Sigmoid colon (tissue), 7 donors: ENCODE measurements around the gene GPR17. TPM values are rescaled to one million over a fixed set of nuclear protein-coding genes. Genes with fewer than 3 reads are reported as not detected.

Source experiments
- DNase-seq: peaks from one replicate; pipeline ENCODE4 v3.0.0-alpha.2; 2019
- H3K27ac ChIP-seq, 4 donors: fragments of 200-600 bp; sonication (generic); one replicate each; pipeline ENCODE4 v1.5.1; 2016 to 2019; ENCODE audit warnings: mild to moderate bottlenecking in 1 of 4
- H3K27me3 ChIP-seq, 3 donors: fragments of 200-600 bp; sonication (generic); one replicate each; pipeline ENCODE4 v1.5.1; 2019; ENCODE audit warnings: mild to moderate bottlenecking in 1 of 3
- H3K36me3 ChIP-seq, 4 donors: fragments of 200-600 bp; sonication (generic); one replicate each; pipeline ENCODE4 v1.5.1; 2016 to 2019
- H3K4me1 ChIP-seq, 4 donors: fragments of 200-600 bp; sonication (generic); one replicate each; pipeline ENCODE4 v1.5.1; 2017 to 2019
- H3K4me3 ChIP-seq, 4 donors: fragments of 200-600 bp; sonication (generic); one replicate each; pipeline ENCODE4 v1.5.1; 2017 to 2019; ENCODE audit warnings: mild to moderate bottlenecking in 2 of 4, moderate library complexity in 1 of 4
- H3K9me3 ChIP-seq, 4 donors: fragments of 200-600 bp in 3 of 4; sonication (generic) in 3 of 4; one replicate each; pipeline versions ENCODE4 v1.5.1 to v1.6.1; 2013 to 2019
- EP300 ChIP-seq, 4 donors: sonication (generic); formaldehyde crosslinking; IDR thresholded peaks; one replicate each; pipeline ENCODE4 v1.6.1; 2017; ENCODE audit warnings: antibody characterized with exemption in 4 of 4
- POLR2A ChIP-seq, 2 donors: fragments of 450-650 bp; IDR thresholded peaks; one replicate each; pipeline ENCODE4 v1.6.1; 2016; ENCODE audit warnings: antibody characterized with exemption in 2 of 2, mild to moderate bottlenecking in 2 of 2, moderate library complexity in 2 of 2
- POLR2AphosphoS5 ChIP-seq, 4 donors: sonication (generic); formaldehyde crosslinking; IDR thresholded peaks; one replicate each; pipeline ENCODE4 v1.6.1; 2017; ENCODE audit warnings: antibody characterized with exemption in 4 of 4
- WGBS, 2 donors: extraction: QIAGEN DNeasy Blood & Tissue Kit; methylation state at CpG; one replicate each; pipeline ENCODE4 v1.1.7; 2013; 5-methylcytosine and 5-hydroxymethylcytosine counted together
- intact Hi-C: fragments of 100-400 bp; cut with DNase I; formaldehyde crosslinking; loops from one replicate; pipeline ENCODE4 v1.15.1; 2023
- polyA plus RNA-seq, 3 donors: library from polyadenylated mRNA; stranded (reverse); fragments of 200-250 nt; gene quantifications; one replicate each; pipeline ENCODE4 v1.2.3, GENCODE V29; 2013
- total RNA-seq, 4 donors: library from RNA; depleted of rRNA; stranded (reverse); fragments of >200 nt; gene quantifications; one replicate each; pipeline ENCODE4 v1.1.0, GENCODE V29; 2016
- TF ChIP-seq, protein P1 (sequence below), 4 experiments: fragments of 450-650 bp in 3 of 4; fragments of 200-600 bp in 1 of 4; IDR thresholded peaks; one replicate each; pipeline ENCODE4 v1.5.1; 2016 to 2019; ENCODE audit warnings: antibody characterized with exemption in 4 of 4, mild to moderate bottlenecking in 3 of 4, moderate library complexity in 2 of 4
- donor health status: healthy with polysubstance abuse.
- donor health status: Bipolar disorder and iron deficiency.
- donor health status: healthy.

GPR17 gene
- total and polyA plus RNA-seq, 7 donors, result 0.36 to 1.4 (median 0.60) TPM; not detected in 2

DNA sequence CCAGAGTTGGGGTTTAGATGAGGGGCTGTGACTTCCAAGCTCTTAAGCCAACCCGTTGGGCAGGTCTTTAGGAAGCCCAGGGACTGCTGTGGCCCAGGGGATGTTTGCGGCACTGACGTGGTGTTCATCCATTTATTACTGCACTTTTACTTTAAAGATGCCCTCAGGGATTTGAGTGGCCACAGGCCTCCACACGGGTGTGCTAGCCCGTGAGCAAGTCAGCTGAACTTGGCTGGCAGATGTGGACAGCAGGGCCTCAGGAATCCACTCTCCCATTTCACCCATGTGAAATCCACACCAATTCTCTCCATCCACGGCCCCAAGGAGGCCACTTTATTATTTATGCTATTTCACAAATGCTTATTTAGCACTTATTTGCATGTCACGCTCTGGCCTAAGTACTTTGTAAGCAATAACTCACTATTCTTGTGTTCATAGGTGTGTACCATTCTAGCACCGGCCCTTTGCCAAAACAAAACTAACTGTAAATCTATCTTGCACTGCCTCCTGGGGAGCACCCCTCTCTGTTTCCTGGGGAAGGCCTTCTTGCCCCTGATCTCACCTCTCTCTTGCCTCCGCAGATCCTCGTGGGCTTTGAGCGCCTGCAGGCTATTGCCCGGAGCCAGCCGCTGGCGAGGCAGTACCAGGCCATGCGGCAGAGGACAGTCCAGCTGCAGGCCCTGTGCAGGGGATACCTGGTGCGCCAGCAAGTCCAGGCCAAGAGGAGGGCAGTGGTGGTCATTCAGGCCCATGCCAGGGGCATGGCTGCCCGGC, 39.1 kb upstream of the GPR17 start:
- H3K9me3 ChIP-seq, result peaks cover 0 to 4% (median 3%) of the 10 kb centered on the region in 4 donors
- no peaks in the 10 kb centered on the region for H3K4me1 ChIP-seq
- intact Hi-C loops, result no loop called here
- no peak overlapping the region for H3K4me3 ChIP-seq
- 92 to 94% methylated on average over 17 of the region's 17 CpGs for WGBS, 2 donors
- no peak overlapping the region for H3K27ac ChIP-seq
- H3K27me3 ChIP-seq, result no peaks in the 10 kb centered on the region
- TF ChIP-seq POLR2A (IDR thresholded peaks at IDR 0.05) (no peak), EP300 (IDR thresholded peaks at IDR 0.05) (no peak), POLR2AphosphoS5 (IDR thresholded peaks at IDR 0.05) (no peak)
- TF ChIP-seq, protein P1, sequence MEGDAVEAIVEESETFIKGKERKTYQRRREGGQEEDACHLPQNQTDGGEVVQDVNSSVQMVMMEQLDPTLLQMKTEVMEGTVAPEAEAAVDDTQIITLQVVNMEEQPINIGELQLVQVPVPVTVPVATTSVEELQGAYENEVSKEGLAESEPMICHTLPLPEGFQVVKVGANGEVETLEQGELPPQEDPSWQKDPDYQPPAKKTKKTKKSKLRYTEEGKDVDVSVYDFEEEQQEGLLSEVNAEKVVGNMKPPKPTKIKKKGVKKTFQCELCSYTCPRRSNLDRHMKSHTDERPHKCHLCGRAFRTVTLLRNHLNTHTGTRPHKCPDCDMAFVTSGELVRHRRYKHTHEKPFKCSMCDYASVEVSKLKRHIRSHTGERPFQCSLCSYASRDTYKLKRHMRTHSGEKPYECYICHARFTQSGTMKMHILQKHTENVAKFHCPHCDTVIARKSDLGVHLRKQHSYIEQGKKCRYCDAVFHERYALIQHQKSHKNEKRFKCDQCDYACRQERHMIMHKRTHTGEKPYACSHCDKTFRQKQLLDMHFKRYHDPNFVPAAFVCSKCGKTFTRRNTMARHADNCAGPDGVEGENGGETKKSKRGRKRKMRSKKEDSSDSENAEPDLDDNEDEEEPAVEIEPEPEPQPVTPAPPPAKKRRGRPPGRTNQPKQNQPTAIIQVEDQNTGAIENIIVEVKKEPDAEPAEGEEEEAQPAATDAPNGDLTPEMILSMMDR (IDR thresholded peaks at IDR 0.05), result no peak
- H3K36me3 ChIP-seq, result no peaks in the 10 kb centered on the region
- DNase-seq, result peak; percentile 29

DNA sequence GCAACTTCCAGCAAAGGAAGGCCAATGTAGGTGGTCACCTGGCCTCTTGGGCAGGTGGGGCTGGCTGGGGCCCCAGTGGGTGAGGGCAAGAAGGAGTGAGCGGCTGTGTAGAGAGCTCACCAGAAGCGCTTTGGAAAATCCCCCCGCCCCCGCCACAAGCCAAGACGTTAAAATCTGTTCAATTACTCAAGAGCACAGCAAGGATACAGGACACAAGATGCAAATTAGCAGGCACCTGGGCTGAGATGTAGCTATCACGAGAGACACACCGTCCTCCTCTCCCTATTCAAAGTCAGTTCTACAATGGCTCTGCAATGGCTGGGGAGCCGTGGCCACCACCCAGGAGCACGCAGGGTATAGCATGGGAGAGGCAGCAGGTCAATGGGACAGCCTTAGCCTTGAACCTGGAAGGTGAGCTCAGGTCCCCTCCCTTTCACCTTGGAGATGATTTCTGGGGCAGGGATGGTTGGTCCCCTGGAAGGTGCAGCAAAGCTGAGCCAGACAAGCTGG, 38.5 kb upstream of the GPR17 start:
- no peaks in the 10 kb centered on the region for H3K36me3 ChIP-seq
- peak; percentile 33 for DNase-seq
- WGBS, 2 donors, result 88 to 95% methylated on average over 9 of the region's 9 CpGs
- TF ChIP-seq, protein P1 (IDR thresholded peaks at IDR 0.05), result no peak
- TF ChIP-seq EP300 (IDR thresholded peaks at IDR 0.05) (no peak), POLR2AphosphoS5 (IDR thresholded peaks at IDR 0.05) (no peak), POLR2A (IDR thresholded peaks at IDR 0.05) (no peak)
- intact Hi-C loops, result no loop called here
- H3K27me3 ChIP-seq, result no peaks in the 10 kb centered on the region
- no peak overlapping the region for H3K27ac ChIP-seq
- no peaks in the 10 kb centered on the region for H3K4me1 ChIP-seq
- peaks cover 0 to 4% (median 3%) of the 10 kb centered on the region in 4 donors for H3K9me3 ChIP-seq
- no peak overlapping the region for H3K4me3 ChIP-seq

DNA sequence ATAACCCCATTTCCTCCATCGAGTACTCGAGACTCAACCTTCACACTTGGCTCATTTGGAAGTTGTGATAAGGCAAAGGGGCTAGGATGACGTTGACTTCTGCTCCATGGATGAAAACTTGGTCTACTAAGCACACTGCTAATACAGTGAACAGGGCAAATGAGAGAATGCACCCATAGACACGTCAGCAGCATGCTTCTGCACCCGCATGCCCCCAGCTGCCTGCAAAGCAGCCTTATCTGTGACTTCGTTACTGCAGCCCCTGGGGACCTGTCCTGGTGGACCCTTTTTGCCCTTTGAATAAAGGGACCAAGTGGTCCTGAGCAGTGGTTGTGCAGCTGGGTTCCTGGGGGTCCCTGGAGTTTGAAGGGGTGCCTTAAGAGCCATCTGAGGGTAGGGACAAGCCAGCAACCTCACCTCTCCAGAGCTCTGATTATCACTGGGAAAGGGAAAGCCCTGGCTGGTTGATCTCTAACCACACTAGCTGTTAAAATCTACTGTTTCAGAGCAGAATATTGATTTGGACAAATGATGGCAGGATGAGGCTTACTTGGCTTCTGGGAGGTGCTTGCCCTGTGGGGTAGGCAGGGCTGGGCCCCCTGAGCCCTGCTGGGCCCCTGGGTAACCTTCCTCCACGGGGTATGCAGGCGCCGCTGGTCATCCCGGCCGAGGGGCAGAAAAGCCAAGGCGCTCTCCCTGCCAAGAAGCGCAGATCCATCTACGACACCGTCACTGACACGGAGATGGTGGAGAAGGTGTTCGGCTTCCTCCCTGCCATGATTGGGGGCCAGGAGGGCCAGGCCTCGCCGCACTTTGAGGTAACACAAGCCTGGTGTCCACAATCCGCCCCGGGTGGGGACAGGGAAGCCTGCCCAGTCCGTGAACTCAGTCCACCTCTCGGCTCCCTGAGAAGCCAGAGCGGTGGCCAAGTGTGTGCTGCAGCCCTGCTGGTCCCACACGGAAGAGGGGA, 37.6 kb upstream of the GPR17 start:
- Histone ChIP-seq H3K36me3 (no peaks in the 10 kb centered on the region), H3K4me1 (no peaks in the 10 kb centered on the region), H3K27ac (no peak overlapping the region), H3K27me3 (no peaks in the 10 kb centered on the region), H3K4me3 (no peak overlapping the region), H3K9me3 (peaks cover 0 to 4% (median 3%) of the 10 kb centered on the region in 4 donors)
- WGBS, 2 donors, result 89 to 92% methylated on average over 25 of the region's 25 CpGs
- DNase-seq, result peak; percentile 42
- intact Hi-C loops, result no loop called here
- no peak for TF ChIP-seq POLR2A (IDR thresholded peaks at IDR 0.05)
- no peak for TF ChIP-seq POLR2AphosphoS5 (IDR thresholded peaks at IDR 0.05)
- TF ChIP-seq, protein P1 (IDR thresholded peaks at IDR 0.05), result no peak

DNA sequence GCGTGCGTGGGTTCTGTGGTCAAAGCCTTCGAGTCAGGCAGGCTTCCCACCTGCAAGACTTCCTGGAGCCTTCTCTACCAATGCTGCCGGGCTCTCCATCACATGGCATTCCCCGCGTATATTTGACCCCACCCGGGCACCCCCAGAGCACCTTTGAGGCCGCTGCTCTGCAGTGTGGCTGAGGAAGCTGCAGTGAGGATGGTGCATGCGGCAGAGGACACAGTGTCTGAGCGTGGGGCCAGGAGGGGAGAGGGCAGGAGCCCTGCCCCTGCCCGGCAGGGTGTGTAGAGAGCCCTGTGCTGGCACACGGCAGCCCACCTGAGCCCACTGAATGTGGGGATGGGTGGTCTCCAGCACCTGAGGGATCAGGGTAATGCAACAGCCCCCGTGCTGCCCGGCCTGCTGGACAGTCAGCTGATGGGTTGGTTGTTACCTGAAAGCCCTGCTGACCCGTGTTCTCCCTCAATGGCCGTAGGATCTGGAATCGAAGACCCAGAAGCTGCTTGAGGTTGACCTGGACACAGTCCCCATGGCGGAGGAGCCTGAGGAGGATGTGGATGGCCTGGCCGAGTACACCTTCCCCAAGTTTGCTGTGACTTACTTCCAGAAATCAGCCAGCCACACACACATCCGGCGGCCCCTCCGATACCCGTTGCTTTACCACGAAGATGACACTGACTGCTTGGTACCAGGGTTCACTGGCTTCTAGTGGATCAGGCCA, 36.8 kb upstream of the GPR17 start:
- Histone ChIP-seq H3K9me3 (peaks cover 0 to 8% (median 3%) of the 10 kb centered on the region in 4 donors), H3K4me3 (no peak overlapping the region), H3K4me1 (no peaks in the 10 kb centered on the region), H3K27me3 (no peaks in the 10 kb centered on the region), H3K27ac (no peak overlapping the region), H3K36me3 (no peaks in the 10 kb centered on the region)
- 84 to 93% methylated on average over 24 of the region's 24 CpGs for WGBS, 2 donors
- DNase-seq, result peak; percentile 52
- no peak for TF ChIP-seq EP300 (IDR thresholded peaks at IDR 0.05)
- no peak for TF ChIP-seq POLR2A (IDR thresholded peaks at IDR 0.05)
- TF ChIP-seq, protein P1 (IDR thresholded peaks at IDR 0.05), result no peak
- TF ChIP-seq POLR2AphosphoS5 (IDR thresholded peaks at IDR 0.05), result no peak
- intact Hi-C loops, result no loop called here
